Measurements from ENCODE around the gene TMED5.
"Not testable (repeated sequence)": the region's sequence is repeated elsewhere in the genome, so short reads cannot be mapped to it uniquely, and the experiment has no call there.

The TMED5 gene

GRCh38 chr1:93179886-93180722, at the start of gene TMED5:
Gene TMED5 (minus strand): TSS chr1:93180413. CDS start chr1:93180242, 171 bp downstream.
- peak; percentile 83 to 90 (median 89) for DNase-seq (ENCODE audit: low read depth in 3 of 3)

- DNase-seq (ENCODE audit: low read depth in 3 of 3): no peak
Measured at GRCh38 chr1:93223023-93223675, 42.9 kb upstream of the TMED5 start.

GRCh38 chr1:93221913-93222312, 41.7 kb upstream of the TMED5 start:
- DNase-seq (ENCODE audit: low read depth in 3 of 3): no peak

GRCh38 chr1:93220716-93221115, 40.5 kb upstream of the TMED5 start:
- DNase-seq (ENCODE audit: low read depth in 3 of 3): not testable (repeated sequence)

GRCh38 chr1:93219443-93219842, 39.2 kb upstream of the TMED5 start:
- DNase-seq (ENCODE audit: low read depth in 3 of 3): no peak

- no peak for DNase-seq (ENCODE audit: low read depth in 3 of 3)
Measured at GRCh38 chr1:93215322-93215721, 35.1 kb upstream of the TMED5 start.

GRCh38 chr1:93207211-93207610, 27.0 kb upstream of the TMED5 start:
- DNase-seq (ENCODE audit: low read depth in 3 of 3): no peak

- DNase-seq (ENCODE audit: low read depth in 3 of 3): no peak
Measured at GRCh38 chr1:93206567-93206954, 26.3 kb upstream of the TMED5 start.

- DNase-seq (ENCODE audit: low read depth in 3 of 3): no peak
Measured at GRCh38 chr1:93205892-93206566, 25.8 kb upstream of the TMED5 start.

GRCh38 chr1:93200714-93201113, 20.5 kb upstream of the TMED5 start:
- no peak for DNase-seq (ENCODE audit: low read depth in 3 of 3)

- no peak for DNase-seq (ENCODE audit: low read depth in 3 of 3)
Measured at GRCh38 chr1:93200086-93200620, 19.9 kb upstream of the TMED5 start.

- no peak for DNase-seq (ENCODE audit: low read depth in 3 of 3)
Measured at GRCh38 chr1:93199150-93199549, 18.9 kb upstream of the TMED5 start.

- DNase-seq (ENCODE audit: low read depth in 3 of 3): no peak
Measured at GRCh38 chr1:93196591-93196990, 16.4 kb upstream of the TMED5 start.

GRCh38 chr1:93194231-93194990, 14.2 kb upstream of the TMED5 start:
- no peak for DNase-seq (ENCODE audit: low read depth in 3 of 3)

- DNase-seq (ENCODE audit: low read depth in 3 of 3): no peak
Measured at GRCh38 chr1:93190432-93190831, 10.2 kb upstream of the TMED5 start.

GRCh38 chr1:93186667-93187066, 6.5 kb upstream of the TMED5 start:
- no peak for DNase-seq (ENCODE audit: low read depth in 3 of 3)

GRCh38 chr1:93180723-93181613, 755 bp upstream of the TMED5 start, which contains the start of gene CCDC18:
Gene CCDC18 (plus strand): TSS chr1:93180724. CDS start chr1:93183362, 2,638 bp downstream.
- peak in 1 of 3 experiments; percentile 23 for DNase-seq (ENCODE audit: low read depth in 3 of 3)

- no peak for DNase-seq (ENCODE audit: low read depth in 3 of 3)
Measured at GRCh38 chr1:93178418-93178817, 1.8 kb downstream of the TMED5 start.

GRCh38 chr1:93177991-93178390, 2.2 kb downstream of the TMED5 start:
- DNase-seq (ENCODE audit: low read depth in 3 of 3): no peak

- DNase-seq (ENCODE audit: low read depth in 3 of 3): not testable (repeated sequence)
Measured at GRCh38 chr1:93174638-93175037, 5.6 kb downstream of the TMED5 start.
